GM21515 (cell line): ENCODE results near the gene NR3C2.
"Not testable (repeated sequence)": the region's sequence is repeated elsewhere in the genome, so short reads cannot be mapped to it uniquely, and the experiment has no call there.

Experiments used
- ATAC-seq: cut with Tn5 transposase; IDR thresholded peaks from one replicate; pipeline ENCODE4 v1.9.1; 2021; ENCODE audit not compliant: unreplicated experiment

Gene NR3C2

DNA sequence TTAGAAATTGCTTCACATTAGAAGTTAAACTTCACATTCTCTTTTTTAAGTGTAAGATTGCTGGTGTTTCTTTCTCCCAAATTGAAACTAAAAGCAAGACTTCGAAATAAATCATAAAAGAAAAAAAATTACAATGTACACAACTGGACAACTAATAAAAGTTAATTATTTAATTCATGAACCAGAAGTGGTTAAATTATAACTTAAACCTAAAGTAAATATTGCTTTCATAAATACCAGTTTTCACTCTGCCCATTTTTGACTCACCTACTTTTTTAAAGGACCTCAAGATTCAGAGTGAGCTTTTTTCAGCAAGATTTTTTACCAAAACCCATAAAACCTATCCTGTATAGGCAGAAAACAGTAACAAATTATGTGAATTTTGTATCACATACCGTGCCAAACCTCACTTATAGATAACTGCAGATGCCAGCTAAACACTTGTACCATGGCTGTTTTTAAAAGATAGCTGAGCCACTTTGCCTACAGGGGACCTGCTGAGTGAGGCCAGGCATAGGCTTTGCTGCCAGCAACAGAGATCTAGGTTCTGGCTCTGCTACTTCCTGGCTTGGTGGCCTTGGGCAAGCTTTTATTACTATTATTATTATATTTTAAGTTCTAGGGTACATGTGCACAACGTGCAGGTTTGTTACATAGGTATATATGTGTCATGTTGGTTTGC, 259.8 kb downstream of the NR3C2 start:
- no peak for ATAC-seq

DNA sequence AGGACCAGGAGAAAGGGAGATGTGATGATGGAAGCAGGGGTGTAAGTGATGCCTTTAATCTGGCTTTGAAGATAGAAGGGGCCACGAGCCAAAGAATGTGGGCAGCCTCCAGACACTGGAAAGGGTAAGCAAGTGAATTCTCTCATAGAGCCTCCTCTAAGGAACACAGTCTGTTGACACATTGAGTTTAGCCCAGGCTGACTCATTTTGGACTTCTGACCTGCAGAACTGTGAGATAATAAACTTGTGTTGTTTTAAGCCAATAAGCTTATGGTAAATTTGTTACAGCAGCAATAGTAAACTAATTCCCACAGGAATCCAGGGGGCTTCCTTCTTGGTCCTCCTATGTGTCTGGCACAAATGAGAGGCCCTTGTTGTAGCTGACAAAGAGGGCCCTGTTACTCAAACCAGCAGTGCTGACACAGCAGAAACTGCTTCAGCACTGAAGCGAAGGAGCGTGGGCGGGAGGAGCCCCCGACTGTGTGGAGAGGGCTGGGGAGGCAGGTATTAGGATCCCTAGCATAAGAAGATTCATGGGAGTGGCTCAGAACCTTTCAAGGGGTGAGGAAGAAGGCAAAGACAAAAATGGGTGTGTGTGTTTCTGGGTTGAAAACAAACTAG, 268.7 kb downstream of the NR3C2 start:
- no peak for ATAC-seq

DNA sequence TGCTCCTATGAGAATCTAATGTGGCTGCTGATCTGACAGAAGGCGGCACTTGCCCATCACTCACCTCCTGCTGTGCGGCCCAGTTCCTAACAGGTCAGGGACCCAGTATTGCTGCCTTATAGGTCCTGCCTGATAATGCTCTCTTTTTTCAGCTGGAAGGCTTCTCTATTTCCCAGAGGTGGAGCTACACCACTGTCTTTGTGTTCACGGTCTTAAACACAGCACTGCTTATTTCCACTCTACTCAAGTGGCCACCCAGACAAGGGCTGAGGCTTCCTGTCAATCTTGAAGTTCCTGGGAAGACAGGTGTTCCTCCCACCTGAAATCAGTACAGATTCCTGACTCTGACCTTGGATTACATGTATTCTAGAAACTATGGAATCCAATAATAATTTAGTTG, 270.6 kb downstream of the NR3C2 start:
- no peak for ATAC-seq

DNA sequence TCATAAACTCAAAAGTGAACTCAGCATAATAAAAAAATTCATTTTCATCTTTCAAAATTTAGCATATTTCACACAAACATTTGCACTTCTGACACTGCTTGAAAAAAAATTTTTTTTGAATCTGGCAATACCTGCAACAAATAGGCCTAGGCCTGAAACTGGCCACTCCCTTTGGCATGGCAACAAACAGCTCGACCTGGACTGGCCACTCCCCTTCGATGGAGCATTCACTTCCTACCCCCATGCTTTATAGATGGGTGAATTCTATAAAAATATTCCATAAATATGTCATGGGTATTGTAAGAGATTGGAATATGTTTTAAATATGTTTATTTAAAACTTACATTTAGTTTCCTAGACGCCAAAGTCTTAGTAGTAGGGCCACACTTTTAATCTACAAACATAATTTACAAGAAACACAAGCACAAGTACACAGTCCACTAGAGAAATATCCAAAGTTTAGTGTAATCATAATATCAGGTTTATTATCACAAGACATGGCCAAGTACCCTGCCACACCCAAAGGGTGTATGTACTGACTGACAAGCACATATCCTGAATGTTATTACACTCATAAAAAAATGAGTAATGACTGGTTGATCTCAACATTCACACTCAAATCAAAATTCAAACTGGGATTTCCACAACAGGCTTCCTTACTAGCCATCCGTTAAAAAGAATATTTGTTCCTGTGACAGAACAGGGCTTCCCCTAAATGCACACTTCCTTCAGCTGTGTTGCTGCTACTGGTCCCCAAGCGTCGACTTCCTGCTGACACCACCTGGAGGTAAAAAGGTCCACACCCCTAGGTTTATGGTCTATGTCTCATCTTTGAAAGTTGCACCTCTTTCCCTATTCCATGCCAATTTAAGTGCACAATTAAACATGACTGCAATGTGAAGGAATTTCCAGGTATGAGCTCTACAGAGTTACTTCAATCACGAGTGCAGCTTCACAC, 271.5 kb downstream of the NR3C2 start:
- no peak for ATAC-seq

DNA sequence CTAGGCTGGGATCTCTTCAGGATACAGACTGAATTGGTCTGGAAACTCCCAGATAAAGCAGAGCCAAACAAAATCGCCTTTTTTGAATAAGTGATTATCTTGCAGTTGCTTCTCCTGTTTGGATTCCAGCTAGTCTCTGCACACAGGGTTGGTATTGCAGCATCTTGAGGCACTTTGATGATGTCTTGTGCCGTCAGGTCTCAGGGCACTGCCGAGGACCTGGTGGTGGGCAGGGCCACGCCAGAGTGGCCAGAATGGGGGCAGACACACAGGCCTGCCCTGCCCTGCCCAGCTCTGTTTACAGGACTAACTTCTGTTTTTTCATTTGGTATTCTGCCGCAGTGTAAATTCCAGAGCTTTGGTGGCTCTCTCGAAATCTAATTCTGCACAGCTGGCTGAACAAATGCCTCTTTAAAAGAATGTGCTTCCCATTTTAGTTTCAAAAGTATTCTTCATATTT, 276.1 kb downstream of the NR3C2 start:
- no peak for ATAC-seq

DNA sequence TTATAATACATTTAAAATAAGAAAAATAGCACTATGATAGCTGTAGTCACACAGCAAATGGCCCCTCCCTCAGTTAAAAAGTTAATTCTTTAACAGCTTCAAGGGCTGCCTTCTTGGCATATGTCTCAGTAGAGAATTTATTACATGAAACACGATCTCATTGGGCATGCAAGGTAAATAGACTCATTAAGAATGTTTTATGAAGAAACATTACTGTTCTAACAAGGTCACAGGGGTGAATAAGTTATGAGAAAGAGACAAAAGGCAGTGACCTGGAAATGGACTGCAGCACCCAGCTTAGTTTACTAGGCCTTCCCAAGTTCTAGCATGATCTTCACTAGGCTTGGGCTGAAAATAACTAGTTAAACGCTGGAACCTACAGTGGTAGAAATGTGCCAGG, 277.7 kb downstream of the NR3C2 start:
- no peak for ATAC-seq

DNA sequence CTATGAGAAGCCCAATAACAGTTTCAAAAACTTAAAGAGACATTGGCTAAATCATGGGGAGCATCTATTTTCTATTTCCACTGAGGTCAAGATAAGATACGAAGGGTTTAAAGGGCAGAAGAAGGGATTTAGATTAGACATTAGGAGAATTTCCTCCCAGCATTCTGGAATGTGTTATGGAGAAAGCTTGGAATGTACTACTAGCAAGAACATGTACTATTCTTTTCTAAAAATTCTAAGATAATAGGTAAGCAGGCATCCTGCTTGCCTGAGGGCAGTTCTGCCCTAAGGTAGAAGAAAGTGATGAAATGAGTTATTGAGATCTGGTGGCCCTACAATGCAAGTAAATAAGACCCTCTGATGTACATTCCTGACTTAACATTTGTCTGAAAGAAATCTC, 279.2 kb downstream of the NR3C2 start:
- no peak for ATAC-seq

DNA sequence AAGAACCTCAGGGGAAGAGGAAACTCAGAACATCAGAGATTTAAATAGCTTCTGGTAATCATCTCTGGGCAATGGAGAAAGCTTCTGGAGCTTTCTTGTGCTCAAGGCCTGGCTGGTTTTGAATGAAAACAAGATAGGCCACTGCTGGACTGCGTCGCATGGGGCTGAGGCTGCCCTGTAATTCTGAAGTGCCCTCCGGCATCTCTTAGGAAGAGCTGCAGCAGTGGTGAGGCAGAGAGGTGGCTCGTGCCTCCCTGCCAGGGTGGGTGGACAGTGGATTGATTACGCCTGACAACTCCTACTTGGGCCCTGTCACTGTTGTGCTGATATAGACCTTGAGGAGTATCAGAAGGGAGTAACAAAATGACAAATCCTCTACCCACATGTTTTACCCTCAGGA, 279.7 kb downstream of the NR3C2 start:
- ATAC-seq = no peak

DNA sequence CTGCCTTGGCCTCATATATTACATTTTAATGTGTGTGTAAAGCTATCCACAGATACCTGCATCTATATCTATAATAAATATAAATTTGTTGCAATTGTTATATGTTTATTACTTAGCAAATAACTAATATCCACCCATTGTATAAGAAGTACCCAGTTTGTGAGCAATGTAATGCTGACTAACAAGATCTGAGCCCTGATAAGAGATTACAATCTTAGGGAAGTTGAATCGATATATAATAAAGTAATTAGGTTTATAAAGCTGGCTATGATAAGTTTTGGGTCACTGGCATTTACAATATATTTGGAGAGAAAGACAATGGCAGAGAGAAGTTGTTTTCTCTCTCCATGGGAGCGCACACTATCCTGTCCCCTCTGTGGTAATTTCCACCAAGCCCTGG, 280.6 kb downstream of the NR3C2 start:
- no peak for ATAC-seq

DNA sequence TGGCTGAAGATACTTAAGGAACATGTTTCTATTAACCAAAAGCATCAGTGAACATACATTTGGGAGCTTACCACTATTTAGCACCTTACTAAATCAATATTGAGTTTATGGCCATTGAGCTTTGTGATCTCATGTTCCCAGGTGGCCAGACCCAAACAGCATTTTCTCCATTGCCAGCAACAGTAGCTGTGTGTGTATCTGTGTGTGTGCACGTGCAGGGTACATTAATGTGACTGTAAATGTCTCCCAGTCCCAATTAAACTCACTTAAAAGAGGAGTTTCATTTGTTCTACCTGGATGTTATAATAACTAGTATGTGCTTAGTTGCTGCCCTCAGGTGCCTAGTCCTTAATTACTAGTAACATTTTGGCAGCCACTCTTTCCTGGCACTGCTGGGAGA, 282.4 kb downstream of the NR3C2 start:
- no peak for ATAC-seq

DNA sequence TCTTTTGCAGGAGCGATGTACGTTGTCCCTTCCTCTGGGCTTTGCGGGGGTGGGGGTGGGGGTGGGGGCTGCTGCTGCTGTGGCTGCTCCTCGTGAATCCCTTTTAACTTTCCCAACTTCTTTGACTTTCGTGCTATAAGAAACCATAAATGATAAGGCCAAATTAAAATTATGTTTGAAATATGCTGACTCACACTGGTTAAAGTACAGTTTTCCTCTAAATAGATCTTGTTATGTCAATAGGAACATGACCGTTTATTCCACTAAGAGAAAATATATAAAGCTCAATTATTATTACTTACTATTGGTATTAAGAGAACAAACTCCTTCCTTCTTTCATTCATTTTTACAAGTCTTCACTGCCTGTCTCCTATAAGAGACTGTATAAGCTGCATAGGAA, 287.4 kb downstream of the NR3C2 start:
- no peak for ATAC-seq

DNA sequence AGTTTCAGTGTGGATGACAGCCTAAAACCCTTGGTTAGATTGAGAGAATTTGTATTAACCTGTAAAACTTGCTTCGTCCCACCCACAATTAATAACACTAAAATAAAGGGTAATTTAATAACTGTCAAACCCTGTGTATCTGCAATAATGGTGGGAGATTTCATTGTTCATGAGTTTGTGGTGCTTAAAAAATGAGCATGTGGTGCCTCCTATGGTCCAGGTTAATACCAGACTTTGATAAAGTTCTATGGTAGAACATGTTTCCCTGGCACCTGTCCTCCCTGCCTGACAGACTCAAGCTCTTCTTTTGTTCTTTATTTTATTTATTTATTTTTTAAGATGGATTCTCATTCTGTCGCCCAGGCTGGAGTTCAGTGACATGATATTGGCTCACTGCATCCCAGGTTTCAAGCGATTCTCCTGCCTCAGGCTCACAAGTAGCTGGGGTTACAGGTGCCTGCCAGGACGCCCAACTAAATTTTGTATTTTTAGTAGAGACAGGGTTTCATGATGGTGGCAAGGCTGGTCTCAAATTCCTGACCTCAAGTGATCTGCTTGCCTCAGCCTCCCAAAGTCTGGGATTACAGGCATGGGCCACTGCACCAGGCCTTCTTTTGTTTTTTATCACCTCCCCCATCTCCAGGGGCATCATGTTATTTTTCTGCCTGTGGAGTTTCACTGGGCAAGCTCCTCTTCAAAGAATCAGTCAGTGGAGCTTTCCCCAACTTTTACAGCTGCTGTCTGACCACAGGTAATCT, 289.2 kb downstream of the NR3C2 start:
- ATAC-seq = no peak

DNA sequence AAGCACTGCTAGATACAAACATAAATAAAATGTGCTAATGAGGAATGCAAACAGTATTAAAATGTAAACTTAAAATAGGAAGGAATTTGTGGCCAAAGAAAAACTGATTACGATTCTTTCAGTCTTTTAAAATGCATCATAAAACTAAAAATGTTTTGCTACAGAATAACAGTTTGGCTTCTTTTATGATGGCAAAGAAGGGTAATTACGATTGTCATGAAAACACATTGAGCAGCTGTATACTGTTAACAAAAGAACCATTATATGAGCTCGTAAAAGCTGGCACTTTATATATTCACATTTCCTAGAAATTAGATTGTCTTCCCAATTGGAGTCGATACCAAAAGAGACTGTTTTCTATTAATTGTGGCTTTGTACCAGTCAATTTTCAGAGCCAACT, 290.4 kb downstream of the NR3C2 start:
- no peak for ATAC-seq

DNA sequence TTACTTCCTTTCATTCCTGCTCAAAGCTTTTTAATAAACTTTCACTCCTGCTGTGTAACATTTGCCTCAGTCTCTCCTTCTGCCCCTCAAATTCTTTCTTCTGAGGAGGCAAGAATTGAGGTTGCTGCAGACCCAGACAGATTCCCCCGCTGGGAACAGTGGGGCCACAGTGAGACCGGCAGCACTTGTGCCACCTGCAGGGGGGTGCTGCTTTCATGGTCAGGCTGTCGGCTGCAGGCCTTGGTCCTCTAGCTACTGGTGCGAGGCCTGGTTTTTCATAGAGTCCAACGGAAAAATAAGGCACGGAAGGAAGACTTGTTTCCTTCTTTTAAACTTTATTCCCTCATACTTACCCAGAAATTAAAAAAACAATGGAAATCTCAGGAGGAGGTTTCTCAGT, 296.7 kb downstream of the NR3C2 start:
- ATAC-seq = no peak

DNA sequence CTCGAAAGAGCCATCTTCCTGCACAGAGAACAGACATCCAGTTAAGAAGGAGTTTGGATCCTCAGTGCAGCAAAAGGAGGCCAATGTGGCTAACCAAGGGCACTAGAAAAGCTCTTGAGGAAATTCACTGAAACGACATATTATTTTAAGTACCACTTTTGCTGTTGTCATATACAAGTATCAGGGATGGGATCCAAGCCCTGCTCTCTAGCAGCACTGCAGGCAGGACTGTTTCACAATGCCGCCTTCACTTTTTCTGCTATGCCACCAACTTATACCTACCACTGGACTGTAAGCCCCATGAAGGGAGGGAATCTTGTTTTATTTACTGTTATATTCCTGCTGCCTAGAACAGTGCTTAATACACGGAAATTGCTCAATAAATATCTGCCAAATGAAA, 299.0 kb downstream of the NR3C2 start:
- ATAC-seq = no peak

DNA sequence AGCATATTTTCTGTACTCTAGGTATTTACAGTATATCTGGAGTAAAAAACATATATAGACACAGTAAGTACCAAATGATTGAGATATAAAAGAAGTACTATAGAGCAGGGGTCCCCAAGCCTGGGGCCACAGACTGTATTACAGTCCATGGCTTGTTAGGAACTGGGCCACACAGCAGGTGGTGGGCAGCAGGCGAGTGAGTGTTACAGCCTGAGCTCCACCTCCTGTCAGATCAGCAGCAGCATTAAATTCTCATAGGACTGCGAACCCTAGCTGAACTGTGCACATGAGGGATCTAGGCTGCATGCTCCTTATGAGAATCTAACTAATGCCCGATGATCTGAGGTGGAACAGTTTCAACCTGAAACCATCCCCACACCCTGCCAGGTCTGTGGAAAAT, 300.7 kb downstream of the NR3C2 start:
- ATAC-seq = no peak

DNA sequence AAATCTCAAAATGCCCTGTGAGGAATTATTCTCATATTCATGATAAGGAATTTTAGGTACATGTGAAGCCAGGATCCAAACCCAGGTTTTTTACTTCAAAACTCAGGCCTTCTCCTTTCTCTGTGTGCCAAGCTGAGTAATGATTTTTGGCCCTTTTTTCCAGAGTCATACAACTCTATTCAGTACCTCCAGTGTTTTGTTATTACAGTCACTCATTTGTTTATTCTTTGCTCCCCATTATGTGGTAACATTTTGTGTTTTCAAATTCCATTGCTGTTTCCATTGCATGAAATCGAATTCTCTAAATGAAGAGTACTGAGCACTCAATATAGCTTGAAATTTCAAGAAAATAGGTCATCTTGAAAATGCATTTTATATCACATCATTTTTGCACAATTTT, 315.4 kb downstream of the NR3C2 start:
- ATAC-seq = no peak

DNA sequence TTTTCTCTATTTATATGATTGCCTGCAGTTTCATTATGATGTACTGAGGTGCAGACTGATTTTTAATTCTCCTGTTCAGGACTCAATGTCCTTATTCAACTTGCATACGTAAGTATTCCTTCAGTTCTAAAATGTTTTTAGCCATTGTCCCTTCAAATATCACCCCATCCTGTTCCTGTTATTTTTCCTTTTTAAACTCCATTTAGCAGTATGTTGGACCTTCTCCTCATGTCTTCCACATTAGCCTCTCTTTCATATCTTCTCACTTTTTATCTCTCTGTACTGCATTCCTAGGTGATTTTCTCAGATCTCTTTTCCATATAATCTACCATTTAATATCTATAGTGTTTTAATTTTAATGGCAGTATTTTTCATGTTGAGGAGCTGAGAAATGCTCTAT, 317.7 kb downstream of the NR3C2 start:
- no peak for ATAC-seq

DNA sequence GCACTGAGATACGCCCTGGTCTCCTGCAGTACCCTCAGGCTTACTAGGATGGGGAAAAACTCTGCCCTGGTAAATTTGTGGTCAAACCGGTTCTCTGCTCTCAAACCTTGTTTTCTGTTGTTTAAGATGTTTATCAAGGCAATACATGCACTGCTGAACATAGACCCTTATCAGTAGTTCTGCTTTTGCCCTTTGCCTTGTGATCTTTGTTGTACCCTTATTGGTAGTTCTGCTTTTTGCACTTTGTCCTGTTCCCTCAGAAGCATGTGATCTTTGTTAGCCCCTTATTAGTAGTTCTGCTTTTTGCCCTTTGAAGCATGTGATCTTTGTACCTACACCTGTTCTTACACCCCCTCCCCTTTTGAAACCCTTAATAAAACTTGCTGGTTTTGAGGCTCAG, 319.1 kb downstream of the NR3C2 start:
- ATAC-seq = not testable (repeated sequence)

DNA sequence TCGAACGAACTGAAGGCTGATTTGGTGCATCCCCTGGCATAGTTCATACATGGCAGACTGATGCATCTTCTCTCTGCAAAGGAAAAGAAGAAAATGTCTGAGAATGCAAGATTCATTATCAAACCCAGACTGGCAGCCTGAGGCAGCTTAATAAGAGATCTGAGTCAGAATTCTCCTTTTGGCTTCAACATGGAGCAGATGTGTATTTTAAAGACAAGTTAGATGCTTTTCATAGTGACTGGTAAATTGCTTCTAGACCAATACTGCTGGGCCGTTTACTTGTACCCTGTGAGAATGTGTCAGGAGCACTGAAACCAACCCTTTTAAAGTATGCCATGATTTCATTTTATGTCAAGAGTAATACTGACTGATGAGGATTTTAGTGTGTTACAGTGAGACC, 322.0 kb downstream of the NR3C2 start:
- no peak for ATAC-seq

DNA sequence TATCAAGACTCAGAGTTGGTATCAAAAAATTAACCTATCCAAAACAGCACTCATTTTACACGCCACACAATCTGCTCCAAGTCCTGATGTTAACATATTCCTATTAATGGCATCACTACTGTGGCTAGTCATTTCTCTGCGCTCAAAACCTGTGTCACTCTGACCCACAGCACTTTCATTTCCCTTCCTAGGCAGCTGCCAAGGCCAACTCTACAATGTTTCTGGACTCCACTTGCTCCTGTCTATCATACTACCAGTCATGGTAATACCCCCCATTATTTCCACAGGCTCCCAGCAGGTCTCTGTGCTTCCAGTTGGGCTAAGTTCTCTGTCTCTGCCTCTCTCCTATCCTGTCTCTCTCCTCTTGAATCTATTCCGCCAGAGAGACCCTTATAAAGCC, 323.6 kb downstream of the NR3C2 start:
- ATAC-seq = no peak
